ENCODE measurements around the gene ADPRHL1. TPM values are rescaled to one million over a fixed set of nuclear protein-coding genes. Genes with fewer than 3 reads are reported as not detected.
"Not testable (repeated sequence)": the region's sequence is repeated elsewhere in the genome, so short reads cannot be mapped to it uniquely, and the experiment has no call there.

The ADPRHL1 gene
- total RNA-seq, 1 donor from 2014 or later: 3.1 TPM

DNA sequence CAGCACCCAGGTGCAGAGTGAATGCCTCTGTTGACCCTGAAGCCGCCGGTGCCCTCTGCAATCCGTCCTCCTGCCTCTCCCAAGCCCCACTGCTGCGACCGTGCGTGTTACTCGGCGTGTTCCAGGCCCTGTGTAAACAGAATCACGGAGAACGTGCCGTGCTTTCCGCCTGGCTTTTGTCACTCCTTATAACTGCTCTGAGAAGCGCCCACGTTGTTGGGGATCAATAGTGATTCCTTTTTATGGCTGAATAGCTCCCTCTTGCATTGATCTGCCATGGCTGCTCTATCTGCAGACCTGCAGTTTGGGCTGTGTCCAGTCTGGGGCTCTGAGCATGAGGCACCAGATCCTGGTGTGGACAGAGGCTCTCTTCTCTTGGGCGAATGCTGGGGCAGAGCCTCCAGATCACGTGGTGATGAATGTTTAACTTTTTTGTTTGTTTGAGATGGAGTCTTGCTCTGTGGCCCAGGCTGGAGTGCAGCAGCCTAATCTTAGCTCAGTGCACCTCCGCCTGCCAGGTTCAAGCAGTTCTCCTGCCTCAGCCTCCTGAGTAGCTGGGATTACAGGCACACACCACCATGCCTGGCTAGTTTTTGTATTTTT is 15.8 kb downstream of the ADPRHL1 start:
- FAIRE-seq: no peak
- H3K27ac ChIP-seq (ENCODE audit: low read depth, low read length): no peak overlapping the region
- TF ChIP-seq, protein P1, sequence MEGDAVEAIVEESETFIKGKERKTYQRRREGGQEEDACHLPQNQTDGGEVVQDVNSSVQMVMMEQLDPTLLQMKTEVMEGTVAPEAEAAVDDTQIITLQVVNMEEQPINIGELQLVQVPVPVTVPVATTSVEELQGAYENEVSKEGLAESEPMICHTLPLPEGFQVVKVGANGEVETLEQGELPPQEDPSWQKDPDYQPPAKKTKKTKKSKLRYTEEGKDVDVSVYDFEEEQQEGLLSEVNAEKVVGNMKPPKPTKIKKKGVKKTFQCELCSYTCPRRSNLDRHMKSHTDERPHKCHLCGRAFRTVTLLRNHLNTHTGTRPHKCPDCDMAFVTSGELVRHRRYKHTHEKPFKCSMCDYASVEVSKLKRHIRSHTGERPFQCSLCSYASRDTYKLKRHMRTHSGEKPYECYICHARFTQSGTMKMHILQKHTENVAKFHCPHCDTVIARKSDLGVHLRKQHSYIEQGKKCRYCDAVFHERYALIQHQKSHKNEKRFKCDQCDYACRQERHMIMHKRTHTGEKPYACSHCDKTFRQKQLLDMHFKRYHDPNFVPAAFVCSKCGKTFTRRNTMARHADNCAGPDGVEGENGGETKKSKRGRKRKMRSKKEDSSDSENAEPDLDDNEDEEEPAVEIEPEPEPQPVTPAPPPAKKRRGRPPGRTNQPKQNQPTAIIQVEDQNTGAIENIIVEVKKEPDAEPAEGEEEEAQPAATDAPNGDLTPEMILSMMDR (IDR thresholded peaks at IDR 0.05; ENCODE audit: insufficient read depth, low read depth, low read length): no peak
- no peak for TF ChIP-seq EZH2 (IDR thresholded peaks at IDR 0.05; ENCODE audit: insufficient read depth, low read length)
- no peaks in the 10 kb centered on the region for H3K79me2 ChIP-seq (ENCODE audit: insufficient read depth, low read length)
- no peaks in the 10 kb centered on the region for H3K27me3 ChIP-seq (ENCODE audit: insufficient read depth, low read length)
- H3K4me2 ChIP-seq (ENCODE audit: low read length): no peak overlapping the region
- H3K9ac ChIP-seq (ENCODE audit: low read length): no peak overlapping the region
- H3K36me3 ChIP-seq (ENCODE audit: insufficient read depth, low read length): no peaks in the 10 kb centered on the region
- Mint-ChIP-seq H3K4me1 (ENCODE audit: low read depth, unreplicated experiment) (no peaks in the 10 kb centered on the region), H3K36me3 (ENCODE audit: low read depth, unreplicated experiment) (peaks cover 24% of the 10 kb centered on the region), H3K27me3 (ENCODE audit: low read depth, unreplicated experiment) (no peaks in the 10 kb centered on the region), H3K27ac (ENCODE audit: unreplicated experiment) (no peak overlapping the region), H3K9me3 (ENCODE audit: unreplicated experiment) (peaks cover 2% of the 10 kb centered on the region), H3K4me3 (ENCODE audit: unreplicated experiment) (no peak overlapping the region)
- no peaks in the 10 kb centered on the region for H4K20me1 ChIP-seq (ENCODE audit: insufficient read depth, low read length)
- no peak for DNase-seq (ENCODE audit: low read depth)
- H3K9me3 ChIP-seq (ENCODE audit: insufficient read depth, low read depth, low read length): no peaks in the 10 kb centered on the region
- no peaks in the 10 kb centered on the region for H3K4me1 ChIP-seq (ENCODE audit: insufficient read depth, low read length)
- no peak overlapping the region for H2AFZ ChIP-seq (ENCODE audit: low read depth, low read length)
- H3K4me3 ChIP-seq (ENCODE audit: insufficient read depth, low read depth, low read length): no peak overlapping the region

DNA sequence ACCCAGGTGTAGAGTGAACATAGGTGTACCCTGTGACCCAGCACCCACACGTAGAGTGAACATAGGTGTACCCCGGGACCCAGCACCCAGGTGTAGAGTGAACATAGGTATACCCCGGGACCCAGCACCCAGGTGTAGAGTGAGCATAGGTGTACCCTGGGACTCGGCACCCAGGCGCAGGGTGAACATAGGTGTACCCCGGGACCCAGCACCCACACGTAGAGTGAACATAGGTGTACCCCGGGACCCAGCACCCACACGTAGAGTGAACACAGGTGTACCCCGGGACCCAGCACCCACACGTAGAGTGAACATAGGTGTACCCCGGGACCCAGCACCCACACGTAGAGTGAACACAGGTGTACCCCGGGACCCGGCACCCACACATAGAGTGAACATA is 16.4 kb downstream of the ADPRHL1 start:
- H3K9me3 Mint-ChIP-seq (ENCODE audit: unreplicated experiment); H3K27ac ChIP-seq (ENCODE audit: low read depth, low read length); H3K9ac ChIP-seq (ENCODE audit: low read length); H3K4me3 Mint-ChIP-seq (ENCODE audit: unreplicated experiment); FAIRE-seq; H4K20me1 ChIP-seq (ENCODE audit: insufficient read depth, low read length); H3K9me3 ChIP-seq (ENCODE audit: insufficient read depth, low read depth, low read length); H3K4me2 ChIP-seq (ENCODE audit: low read length); H3K36me3 ChIP-seq (ENCODE audit: insufficient read depth, low read length); H2AFZ ChIP-seq (ENCODE audit: low read depth, low read length); H3K27me3 Mint-ChIP-seq (ENCODE audit: low read depth, unreplicated experiment); H3K4me3 ChIP-seq (ENCODE audit: insufficient read depth, low read depth, low read length); H3K27me3 ChIP-seq (ENCODE audit: insufficient read depth, low read length); H3K4me1 Mint-ChIP-seq (ENCODE audit: low read depth, unreplicated experiment); H3K4me1 ChIP-seq (ENCODE audit: insufficient read depth, low read length); H3K27ac Mint-ChIP-seq (ENCODE audit: unreplicated experiment); DNase-seq (ENCODE audit: low read depth); H3K79me2 ChIP-seq (ENCODE audit: insufficient read depth, low read length): not testable (repeated sequence)
- H3K36me3 Mint-ChIP-seq (ENCODE audit: low read depth, unreplicated experiment): peaks cover 19% of the 10 kb centered on the region

DNA sequence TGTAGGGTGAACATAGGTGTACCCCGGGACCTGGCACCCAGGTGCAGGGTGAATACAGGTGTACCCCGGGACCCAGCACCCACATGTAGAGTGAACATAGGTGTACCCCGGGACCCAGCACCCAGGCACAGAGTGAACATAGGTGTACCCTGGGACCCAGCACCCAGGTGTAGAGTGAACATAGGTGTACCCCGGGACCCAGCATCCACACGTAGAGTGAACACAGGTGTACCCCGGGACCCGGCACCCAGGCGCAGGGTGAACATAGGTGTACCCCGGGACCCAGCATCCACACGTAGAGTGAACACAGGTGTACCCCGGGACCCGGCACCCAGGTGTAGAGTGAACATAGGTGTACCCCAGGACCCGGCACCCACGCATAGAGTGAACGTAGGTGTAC is 17.4 kb downstream of the ADPRHL1 start:
- H3K4me3 Mint-ChIP-seq (ENCODE audit: unreplicated experiment); H3K4me1 Mint-ChIP-seq (ENCODE audit: low read depth, unreplicated experiment); FAIRE-seq; H3K4me3 ChIP-seq (ENCODE audit: insufficient read depth, low read depth, low read length); H3K9ac ChIP-seq (ENCODE audit: low read length); H3K4me1 ChIP-seq (ENCODE audit: insufficient read depth, low read length); H3K27me3 Mint-ChIP-seq (ENCODE audit: low read depth, unreplicated experiment); H2AFZ ChIP-seq (ENCODE audit: low read depth, low read length); H4K20me1 ChIP-seq (ENCODE audit: insufficient read depth, low read length); H3K9me3 Mint-ChIP-seq (ENCODE audit: unreplicated experiment); H3K27me3 ChIP-seq (ENCODE audit: insufficient read depth, low read length); H3K79me2 ChIP-seq (ENCODE audit: insufficient read depth, low read length); H3K36me3 ChIP-seq (ENCODE audit: insufficient read depth, low read length); H3K9me3 ChIP-seq (ENCODE audit: insufficient read depth, low read depth, low read length); H3K27ac Mint-ChIP-seq (ENCODE audit: unreplicated experiment); H3K4me2 ChIP-seq (ENCODE audit: low read length); DNase-seq (ENCODE audit: low read depth); H3K27ac ChIP-seq (ENCODE audit: low read depth, low read length): not testable (repeated sequence)
- H3K36me3 Mint-ChIP-seq (ENCODE audit: low read depth, unreplicated experiment): peaks cover 11% of the 10 kb centered on the region
